HG02623 (cell line): ENCODE results near the gene ALDH1L1.

Experiments used
- ATAC-seq: cut with Tn5 transposase; IDR thresholded peaks from one replicate; pipeline ENCODE4 v1.9.1; 2021; ENCODE audit warnings: moderate library complexity; ENCODE audit not compliant: unreplicated experiment

Gene ALDH1L1

DNA sequence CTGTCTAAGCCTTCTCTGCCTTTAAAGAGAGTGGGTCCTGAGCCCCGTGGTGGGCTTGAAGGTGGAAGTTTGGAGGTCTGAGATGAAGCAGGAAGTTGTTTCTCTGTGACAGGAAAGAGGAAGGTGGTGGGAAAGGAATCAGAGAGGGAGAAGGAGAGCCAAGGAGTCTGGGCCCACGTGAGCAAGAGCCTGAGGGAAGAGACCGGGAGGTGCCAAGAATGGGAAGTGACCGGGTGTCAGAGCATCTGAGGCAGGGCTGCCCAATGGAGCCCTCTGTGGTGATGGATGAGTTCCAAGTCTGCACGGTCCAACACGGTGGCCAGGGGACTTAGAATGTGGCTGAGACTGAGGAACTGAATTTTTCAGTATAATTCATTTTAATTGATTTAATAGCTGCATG, 24.6 kb downstream of the ALDH1L1 start:
- no peak for ATAC-seq

DNA sequence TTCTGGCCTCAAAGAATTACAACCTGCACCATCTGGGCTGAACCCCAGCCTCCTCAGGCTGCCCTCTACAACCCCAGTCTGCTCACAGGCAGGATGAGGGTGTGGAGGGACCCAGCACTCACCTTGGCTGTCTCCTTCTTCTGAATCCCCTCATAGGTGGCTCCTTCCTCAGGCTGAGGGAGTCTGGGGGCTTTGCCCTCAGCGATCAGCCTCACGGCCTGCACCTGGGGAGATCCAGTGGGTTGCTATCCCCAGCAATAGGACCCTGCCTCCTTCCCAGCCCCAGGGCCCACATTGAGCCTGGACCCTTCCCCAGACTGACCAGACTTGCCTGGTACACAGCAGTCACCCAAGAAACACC, 25.1 kb downstream of the ALDH1L1 start:
- no peak for ATAC-seq

DNA sequence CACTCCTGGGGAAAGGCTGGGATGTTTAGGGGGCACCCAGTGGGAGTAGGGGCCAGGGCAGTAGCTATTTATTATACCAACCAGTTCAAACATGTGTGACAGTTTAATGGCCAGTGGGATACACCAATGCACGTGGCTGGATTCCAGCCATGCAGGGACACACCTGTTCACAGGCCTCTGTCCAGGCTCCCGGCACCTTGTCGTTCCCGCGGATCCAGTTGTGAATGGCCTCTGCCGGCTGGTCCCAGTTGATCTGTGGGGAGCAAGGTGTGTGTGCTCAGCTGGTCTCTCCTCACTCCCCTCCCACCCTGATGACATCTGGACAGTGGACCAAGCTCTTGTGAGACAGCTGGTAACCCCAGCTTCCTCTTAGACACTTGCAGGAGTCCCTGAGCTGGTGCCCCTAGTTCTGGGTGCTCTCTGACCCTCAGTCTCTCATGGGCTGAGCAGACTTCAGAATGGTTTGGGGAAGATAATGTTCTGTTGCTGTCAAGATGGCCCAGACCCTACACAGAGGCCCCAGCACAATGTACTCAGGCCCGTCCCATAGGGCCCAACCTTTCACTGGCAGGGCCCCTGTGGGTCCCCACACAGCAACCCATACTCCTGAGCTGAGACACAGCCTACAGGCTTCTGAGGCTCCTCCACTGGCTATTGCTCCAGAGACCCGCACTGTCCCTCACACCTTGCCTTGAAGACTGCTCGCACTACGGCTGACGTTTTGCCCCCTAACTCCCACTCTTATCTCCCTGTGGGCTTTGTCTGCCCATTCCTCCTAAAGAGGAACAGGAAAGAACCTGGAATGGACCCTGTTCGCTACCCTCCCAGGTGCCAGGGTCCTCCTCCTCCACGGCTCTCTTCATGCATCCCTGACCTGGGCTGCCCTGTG, 25.8 kb downstream of the ALDH1L1 start:
- ATAC-seq = no peak

DNA sequence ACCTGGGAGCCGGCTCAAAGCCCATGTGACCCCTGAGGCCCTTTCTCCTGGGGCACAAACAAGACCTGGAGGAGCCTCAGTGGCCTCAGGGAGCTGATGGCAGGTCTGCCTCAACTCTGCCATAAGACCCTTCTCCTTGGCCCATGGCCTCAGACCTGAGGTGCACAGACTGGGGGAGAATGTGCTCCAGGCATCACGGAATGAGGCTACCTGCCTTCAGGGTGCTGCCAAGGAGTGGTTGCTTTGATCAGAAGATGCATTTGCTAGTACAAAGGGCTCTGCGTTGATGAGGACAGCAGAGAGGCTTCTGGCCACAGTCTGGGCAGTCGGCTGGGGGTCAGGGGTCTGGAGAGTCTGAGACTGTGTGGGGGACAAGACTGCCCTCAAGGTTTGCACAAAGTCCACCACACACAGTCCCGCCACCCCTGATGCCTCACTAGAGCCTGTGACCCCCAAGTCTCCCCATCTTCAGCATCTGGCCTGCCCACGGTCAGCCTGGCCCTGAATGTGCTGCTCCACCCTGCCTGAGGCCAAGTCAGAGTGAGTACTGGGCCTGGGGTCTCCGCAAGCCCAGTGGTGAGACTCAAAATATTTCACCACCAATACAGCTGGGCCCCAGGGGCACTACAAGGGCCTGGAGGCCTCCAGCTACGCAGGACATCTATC, 26.6 kb downstream of the ALDH1L1 start:
- ATAC-seq = no peak

DNA sequence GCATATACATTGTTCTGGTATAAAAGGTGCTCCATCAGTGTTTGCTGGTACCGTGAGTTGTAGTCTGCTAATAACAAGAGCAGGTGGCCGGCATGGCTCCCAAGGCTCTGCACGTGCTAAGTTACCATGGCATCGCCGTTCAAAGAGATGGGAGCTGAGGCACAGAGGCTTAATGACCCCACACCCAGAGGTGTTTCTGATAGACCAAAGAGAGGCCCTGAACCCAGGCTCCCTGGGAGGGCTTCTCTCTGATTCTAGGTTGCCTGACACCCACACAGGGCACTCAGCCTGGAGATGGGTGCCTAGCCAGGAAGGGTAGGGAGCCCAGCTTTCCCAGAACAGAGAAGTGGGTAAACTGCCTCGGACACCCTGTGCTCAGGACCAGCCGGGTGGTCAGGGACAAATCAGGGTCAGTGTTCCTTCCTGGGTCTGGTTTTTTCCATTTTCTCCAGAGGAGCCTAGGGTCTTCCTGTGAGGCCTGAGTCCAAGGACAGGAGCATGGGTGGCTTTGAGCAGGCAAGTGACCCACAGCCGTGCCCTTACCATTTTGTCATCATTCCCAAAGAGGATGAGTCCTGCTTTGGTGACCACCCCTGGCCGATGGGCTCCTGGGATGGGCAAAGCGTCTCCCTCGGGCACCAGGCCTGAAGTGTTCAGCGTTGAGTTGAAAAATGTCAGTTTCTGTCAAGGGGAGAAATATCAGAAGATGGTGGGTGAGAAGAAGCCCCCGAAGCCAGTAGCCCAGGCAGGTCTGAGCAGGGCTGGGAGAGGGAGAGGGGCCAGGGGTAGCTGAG, 27.3 kb downstream of the ALDH1L1 start:
- ATAC-seq = no peak

DNA sequence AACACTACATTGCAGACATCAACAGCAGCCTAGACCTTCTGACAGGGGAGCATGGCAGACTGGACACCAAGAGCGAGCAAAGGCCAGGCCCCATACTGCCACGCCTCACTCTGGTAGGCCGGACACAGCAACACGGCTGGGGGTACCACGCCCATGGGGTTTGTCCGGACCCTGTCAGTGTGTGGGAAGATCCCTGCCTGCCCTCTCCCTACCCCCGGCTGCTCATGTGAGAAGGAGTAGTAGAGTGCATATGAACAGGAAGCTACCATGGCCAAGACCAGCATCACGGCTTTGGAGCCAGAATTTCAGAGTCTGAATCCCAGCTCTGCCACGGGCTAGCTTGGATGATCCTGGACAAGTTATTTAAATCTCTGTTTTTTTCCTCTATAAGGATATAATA, 27.9 kb downstream of the ALDH1L1 start:
- ATAC-seq = no peak

DNA sequence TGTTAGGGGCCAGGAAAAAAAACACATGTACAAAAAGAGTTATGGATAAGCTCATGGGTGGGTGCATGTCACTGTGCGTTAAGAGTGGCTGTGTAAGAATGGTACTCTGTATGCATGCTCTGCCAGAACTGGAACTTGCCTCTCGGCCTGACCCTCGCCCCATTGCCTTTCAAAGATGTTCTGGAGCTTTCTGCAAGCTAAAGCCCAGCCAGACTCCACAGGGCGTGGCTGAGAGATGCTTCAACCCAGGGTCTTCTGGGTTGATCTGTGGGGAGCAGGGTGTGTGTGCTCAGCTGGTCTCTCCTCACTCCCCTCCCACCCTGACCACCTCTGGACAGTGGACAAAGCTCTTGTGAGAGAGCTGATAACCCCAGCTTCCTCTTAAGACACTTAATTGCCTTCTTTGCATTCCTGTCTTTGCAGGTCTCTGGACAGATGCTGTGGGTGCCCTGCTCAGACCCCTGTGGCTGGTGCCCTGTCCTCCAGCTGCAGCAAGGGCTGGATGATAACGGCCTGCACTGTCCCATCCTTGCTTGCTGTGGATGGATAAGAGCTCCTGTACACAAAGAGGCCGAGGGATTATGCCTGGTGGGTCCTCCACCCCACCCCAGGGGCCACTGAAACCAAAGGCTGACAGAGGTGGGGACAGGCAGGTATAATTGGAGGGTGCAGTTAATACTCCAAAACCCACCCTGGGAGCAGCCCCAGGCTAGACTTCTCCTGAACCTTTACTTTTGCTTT, 28.7 kb downstream of the ALDH1L1 start:
- no peak for ATAC-seq

DNA sequence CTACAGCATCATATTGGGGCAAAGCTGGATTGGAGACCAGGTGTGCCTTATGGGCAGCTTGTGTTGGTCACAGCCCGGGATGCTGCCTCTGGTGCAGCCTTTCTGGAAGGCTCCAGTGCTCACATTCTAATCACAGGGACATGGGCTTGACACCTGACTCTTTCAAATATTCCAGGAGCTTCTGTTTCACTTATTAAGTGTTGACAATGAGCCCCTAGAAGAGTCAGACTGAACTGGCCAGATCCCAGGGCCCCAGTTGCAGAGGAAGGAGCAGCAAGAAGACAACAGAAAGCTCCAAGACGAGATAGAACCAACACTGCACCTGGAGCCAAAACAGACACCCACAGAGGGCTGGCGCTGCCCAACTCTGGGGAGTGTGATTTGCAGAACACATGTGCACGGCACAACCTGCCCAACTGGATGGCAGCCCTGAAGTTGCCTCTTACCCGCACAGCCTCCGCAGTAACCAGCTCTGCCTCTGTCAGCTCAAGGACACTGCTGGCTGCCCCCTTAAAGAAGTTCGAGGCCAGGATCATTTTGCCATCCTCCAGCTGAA, 30.3 kb downstream of the ALDH1L1 start:
- ATAC-seq = no peak

DNA sequence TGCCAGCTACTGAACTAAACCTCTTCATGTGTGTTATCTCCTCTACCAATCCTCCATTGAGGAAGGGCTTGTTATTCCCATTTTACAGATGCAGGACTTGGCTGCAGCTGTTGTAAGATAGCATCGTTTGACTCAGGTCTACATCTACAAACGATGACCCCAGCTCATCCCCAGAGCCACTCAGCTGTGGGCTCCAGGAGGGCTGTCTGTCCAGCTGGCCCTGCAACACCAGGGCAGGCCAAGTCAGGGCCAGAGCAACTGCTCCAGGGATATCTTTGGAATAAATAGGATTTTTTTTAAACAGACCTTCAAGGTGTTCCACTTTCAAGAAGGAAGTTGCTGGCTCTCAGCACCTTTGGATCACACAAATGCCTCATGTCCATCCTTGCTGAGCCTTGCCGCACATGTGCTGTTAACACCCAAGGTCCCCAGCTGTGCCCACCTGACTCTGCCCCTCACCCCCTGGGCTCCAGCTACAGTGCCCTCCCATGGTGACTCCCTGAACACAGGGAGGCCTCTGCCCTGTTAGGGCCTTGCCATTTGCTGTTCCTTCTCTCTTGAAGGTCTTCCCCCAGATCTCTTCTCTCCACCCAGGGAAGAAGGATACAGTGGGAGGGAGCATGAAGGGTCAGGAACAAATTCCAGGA, 31.0 kb downstream of the ALDH1L1 start:
- ATAC-seq = no peak

DNA sequence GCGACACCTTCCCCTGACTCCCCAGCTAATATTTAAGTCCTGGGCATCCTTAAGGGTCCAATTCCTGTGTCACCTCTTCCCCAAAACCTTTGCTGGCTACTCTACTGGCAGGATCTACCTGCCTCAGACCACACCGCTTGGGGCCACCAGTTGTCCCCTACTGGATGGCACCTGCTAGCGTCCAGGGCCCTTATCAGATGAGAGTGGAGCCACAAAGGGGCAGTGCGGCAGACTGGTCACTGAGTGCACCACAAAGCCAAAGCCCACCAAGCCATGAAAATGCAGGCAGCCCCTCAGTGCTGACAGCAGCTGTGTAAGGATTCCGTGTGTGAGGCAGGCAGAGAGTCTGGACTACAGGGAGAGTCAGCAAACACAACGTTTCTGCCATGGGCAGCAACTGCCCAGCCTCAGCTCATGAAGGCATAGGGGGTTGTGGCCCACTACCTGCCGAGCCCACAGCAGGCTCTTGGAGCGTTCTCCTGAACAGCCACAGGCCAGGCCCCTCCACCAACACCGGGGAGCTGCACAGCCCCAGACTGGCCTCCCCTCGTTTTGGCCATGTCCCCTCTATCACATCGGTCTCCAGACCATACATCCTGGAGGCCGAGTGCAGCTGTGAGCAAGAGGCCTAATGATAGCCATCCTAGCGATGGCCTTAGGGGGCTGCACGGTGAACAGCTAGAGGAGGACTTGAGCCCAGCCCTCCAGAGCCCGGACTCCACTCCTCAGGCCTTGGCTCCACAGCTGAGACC, 32.3 kb downstream of the ALDH1L1 start:
- no peak for ATAC-seq

DNA sequence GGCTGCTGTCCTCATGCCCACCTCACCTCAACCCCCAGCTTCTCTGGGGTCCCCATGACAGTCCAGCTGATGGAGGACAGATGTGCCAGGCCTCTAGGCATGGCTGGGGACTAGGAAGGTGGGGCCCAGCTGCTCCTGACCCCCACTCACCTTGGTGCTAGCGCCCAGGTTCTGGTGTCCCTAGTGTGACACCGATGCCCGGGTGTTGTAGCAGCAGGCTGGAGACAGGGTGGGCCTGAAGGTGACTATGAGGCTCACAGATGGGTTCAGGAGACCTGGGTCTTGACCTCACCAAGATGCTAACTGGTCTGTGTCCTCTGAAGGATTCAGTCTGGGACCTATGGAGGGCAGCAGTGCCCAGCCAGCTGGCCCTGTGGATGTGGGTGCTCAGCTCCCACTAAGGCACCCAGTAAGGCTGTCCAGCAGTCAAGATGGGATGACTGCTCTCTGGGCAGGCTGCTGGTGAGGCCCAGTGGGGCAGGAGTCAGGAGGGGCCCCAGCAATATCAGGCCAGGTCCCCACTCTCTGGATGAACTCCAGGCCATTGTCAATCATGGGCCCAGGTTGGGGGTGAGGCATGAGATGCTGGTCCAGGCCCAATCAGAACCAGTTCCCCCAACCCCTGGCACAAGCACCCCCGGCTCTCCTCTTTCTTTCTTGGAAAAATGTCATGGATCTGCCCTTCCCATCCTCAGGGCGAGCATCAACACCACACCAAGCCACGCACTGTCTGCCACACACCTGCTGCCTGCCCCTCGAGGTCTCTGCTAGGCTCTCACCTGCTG, 33.0 kb downstream of the ALDH1L1 start:
- no peak for ATAC-seq

DNA sequence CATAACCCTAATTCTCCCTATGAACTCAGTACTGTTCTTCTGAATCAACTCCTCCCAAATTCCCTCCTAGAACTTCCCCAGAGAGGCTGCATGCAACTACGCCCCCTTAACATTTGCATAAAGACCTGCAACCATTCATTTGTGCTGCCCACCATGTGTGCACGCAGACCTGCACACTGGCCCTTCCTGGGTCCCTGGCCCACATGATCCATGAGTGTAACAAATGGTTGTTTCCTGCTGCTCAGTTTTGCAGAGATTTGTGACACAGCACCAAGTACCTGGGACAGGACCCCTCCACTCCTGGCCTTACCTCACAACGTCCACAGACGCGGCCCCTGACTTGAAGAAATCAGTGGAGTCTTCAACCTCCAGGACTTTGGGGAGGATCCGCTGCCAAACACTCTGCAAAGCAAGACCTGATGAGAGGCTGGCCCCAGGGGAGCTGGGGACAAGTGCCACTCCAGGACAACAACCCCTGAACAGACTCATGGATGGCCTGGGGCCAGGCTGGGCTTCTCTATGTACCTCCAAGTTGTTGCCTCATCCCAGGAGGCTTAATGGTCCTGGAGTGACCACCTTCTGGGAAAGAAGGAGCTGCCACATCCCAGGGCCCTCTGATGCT, 33.8 kb downstream of the ALDH1L1 start:
- ATAC-seq = no peak

DNA sequence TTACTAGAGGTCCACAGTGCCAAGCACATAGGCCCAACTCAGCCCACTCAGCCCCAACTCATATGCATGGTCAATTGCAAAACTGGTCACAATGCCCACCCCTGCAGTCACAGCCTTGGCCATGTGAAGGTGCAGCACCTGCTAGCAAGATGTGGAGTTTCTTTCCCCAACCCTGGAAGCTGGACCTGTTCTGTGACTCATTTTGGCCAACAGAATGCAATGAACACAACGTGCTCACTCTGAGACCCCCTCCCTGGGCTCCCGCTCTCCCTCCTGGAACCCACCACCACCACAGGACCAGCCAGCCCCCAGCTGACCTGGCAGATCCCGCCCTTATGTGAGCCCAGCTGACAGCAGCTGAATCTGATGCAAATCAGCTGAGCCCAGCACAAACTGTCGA, 34.4 kb downstream of the ALDH1L1 start:
- no peak for ATAC-seq

DNA sequence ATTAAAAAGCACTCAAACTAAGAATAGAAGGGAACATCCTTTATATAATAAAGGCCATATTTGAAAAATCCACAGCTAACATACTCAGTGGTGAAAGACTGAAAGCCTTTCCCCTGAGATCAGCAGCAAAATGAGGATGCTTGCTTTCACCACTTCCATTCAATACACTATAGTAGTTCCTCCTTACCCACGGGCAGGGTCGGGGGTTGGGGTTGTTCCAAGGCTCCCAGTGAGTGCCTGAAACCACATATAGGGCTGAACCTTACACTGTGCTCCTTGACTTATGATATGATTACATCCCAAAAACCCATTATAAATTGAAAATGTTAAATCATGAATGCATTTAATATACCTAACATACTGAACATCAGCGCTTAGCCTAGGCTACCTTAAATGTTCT, 37.7 kb downstream of the ALDH1L1 start:
- ATAC-seq = no peak

DNA sequence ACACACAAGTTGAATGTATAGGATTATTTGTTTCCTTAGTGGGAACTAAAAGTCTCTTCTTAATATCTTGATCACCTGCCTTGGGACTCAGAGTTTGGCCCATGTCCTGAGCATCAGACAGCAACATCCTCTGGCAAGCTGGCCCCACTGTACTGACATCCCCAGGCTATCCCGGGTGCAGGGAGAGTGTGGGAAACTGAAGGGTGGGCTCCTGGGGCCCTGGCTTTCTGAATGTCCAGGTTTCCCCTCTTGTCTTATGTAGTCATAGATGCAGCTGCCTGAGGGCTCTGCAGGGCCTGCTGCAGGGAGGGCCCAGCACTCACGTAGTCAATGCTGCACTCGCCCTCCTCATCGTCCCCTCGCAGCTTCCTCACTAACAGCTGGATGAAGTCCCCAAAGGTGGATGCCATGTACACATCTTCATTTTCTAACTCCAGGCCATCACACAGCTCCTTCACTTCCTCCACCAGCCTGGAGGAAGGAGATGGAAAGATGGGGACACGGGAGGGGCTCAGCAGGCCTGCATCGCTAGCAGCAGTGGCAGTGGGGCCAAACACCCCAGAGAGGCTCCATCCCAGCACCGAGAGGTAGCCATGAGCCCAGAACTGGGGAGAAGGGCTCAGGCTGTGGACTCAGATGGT, 42.8 kb downstream of the ALDH1L1 start:
- ATAC-seq = no peak

DNA sequence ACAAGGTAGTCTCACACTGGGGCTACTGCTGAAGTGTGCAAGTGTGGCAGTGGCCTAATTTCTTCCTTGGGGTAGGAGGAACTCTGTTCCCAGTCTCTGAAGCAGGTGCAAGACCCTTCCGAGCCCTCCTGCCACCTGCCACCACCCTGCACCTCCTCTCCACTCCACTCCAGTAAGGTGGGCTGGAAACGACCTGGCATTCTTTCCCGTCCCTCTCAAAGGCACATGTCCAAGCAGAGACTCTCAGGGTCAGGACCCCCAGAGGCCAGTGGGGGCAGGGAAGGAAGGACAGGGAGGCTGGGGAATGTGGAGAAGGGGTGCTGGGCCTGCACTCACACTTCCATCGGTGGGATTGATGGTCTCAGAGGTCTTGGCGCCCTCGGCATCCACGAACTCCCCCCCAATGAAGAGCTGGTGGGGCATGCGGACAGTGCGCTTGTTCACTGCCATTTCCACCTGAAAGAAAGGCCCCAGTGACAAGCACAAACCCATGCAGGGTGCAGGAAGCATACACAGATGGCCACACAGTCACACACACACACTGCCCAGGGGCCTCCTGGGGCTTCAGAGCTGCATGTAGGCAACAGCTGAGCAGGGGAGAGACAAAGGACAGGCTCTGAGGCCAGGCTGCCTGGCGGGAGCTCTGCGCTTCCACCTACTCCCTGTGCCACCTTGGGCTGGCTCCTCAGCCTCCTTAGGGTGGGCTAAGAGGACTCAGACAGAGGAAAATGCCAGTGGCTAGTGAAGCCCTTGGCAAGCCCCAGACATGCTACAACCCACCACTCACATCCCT, 43.8 kb downstream of the ALDH1L1 start:
- no peak for ATAC-seq
